WI38 (cell line): ENCODE data around the gene SRBD1.

ENCODE experiments used
- H3K4me3 ChIP-seq: 2 replicates; pipeline ENCODE4 v1.5.1; 2011; ENCODE audit warnings: low read depth, mild to moderate bottlenecking, control low read depth, low read length
- TF ChIP-seq, protein P1 (sequence below): IDR thresholded peaks from 2 replicates; pipeline ENCODE4 v1.5.1; 2012; ENCODE audit warnings: low read depth, mild to moderate bottlenecking, control low read depth, low read length

SRBD1 gene

GRCh38 chr2:45344071-45344470 is 267.0 kb downstream of the SRBD1 start:
- no peak overlapping the region for H3K4me3 ChIP-seq
- TF ChIP-seq, protein P1, sequence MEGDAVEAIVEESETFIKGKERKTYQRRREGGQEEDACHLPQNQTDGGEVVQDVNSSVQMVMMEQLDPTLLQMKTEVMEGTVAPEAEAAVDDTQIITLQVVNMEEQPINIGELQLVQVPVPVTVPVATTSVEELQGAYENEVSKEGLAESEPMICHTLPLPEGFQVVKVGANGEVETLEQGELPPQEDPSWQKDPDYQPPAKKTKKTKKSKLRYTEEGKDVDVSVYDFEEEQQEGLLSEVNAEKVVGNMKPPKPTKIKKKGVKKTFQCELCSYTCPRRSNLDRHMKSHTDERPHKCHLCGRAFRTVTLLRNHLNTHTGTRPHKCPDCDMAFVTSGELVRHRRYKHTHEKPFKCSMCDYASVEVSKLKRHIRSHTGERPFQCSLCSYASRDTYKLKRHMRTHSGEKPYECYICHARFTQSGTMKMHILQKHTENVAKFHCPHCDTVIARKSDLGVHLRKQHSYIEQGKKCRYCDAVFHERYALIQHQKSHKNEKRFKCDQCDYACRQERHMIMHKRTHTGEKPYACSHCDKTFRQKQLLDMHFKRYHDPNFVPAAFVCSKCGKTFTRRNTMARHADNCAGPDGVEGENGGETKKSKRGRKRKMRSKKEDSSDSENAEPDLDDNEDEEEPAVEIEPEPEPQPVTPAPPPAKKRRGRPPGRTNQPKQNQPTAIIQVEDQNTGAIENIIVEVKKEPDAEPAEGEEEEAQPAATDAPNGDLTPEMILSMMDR, result no peak

GRCh38 chr2:45343251-45344017 is 267.6 kb downstream of the SRBD1 start:
- H3K4me3 ChIP-seq, result no peak overlapping the region
- TF ChIP-seq, protein P1, result no peak

GRCh38 chr2:45340318-45340717 is 270.7 kb downstream of the SRBD1 start:
- TF ChIP-seq, protein P1, result no peak
- no peak overlapping the region for H3K4me3 ChIP-seq

DNA sequence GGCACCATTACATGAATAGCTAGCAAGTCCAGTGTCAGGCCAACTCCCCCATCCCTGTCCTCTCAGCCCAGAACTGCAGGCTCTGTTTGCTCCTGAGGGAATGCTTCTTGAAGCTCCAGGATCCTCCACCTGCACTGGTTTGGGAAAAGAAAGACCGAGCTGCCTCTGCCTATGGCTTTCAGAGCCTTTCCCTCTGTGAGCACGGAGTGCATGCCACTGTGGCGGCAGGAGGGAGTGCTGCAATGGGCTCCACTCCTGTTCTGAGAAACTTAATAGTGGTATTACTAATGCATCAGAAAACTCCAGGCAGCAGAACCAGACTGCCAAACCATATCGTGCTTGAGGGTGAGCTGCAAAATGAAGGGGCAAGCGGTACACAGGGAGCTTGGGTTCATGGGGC is 271.8 kb downstream of the SRBD1 start:
- TF ChIP-seq, protein P1, result no peak

More for the DNA sequence above, 271.8 kb downstream of the SRBD1 start:
- H3K4me3 ChIP-seq, result no peak overlapping the region
